ENCODE measurements around the gene PRAMEF18.
"Not testable (repeated sequence)": the region's sequence is repeated elsewhere in the genome, so short reads cannot be mapped to it uniquely, and the experiment has no call there.

GRCh38 chr1:13245841-13246553, 20.0 kb upstream of the PRAMEF18 start:
- not testable (repeated sequence) for TF ChIP-seq CTCF, POLR2A (IDR thresholded peaks at IDR 0.05)
